Stimulated activated CD4-positive, alpha-beta T cell treated with anti-CD3 and anti-CD28 coated beads, Interleukin-2, amount 100 ng/mL, for 48 hours (primary cell): ENCODE data around the gene RFX1.
"Not testable (repeated sequence)": the region's sequence is repeated elsewhere in the genome, so short reads cannot be mapped to it uniquely, and the experiment has no call there.

Experiments used
- DNase-seq, 2 donors: peaks; one replicate each; pipeline ENCODE4 v3.0.0-alpha.2; 2020

RFX1 gene

GRCh38 chr19:13978351-13979243 lies 27.5 kb downstream of the RFX1 start:
- no peak for DNase-seq

- DNase-seq: no peak
These were observed 28.3 kb downstream of the RFX1 start for GRCh38 chr19:13977803-13978202.

GRCh38 chr19:13976446-13976845 lies 29.7 kb downstream of the RFX1 start:
- DNase-seq: no peak

- DNase-seq: no peak
These were observed 30.2 kb downstream of the RFX1 start for GRCh38 chr19:13975870-13976269.

GRCh38 chr19:13974073-13974472 lies 32.0 kb downstream of the RFX1 start:
- no peak for DNase-seq

GRCh38 chr19:13973479-13973878 lies 32.6 kb downstream of the RFX1 start:
- DNase-seq: not testable (repeated sequence)

- DNase-seq: no peak
These were observed 33.6 kb downstream of the RFX1 start for GRCh38 chr19:13972368-13973155.

- DNase-seq: not testable (repeated sequence)
These were observed 34.3 kb downstream of the RFX1 start for GRCh38 chr19:13971868-13972267.

- DNase-seq: no peak
These were observed 36.2 kb downstream of the RFX1 start for GRCh38 chr19:13969897-13970296.

- DNase-seq: no peak
These were observed 37.1 kb downstream of the RFX1 start for GRCh38 chr19:13968999-13969398.

GRCh38 chr19:13968383-13968935 lies 37.7 kb downstream of the RFX1 start:
- DNase-seq: no peak

- not testable (repeated sequence) for DNase-seq
These were observed 38.9 kb downstream of the RFX1 start for GRCh38 chr19:13967206-13967605.

- DNase-seq: no peak
These were observed 39.4 kb downstream of the RFX1 start for GRCh38 chr19:13966684-13967128.

- DNase-seq: no peak
These were observed 40.0 kb downstream of the RFX1 start for GRCh38 chr19:13965926-13966683.

- no peak for DNase-seq
These were observed 40.7 kb downstream of the RFX1 start for GRCh38 chr19:13965377-13965896.

GRCh38 chr19:13964776-13965175 lies 41.3 kb downstream of the RFX1 start:
- DNase-seq: no peak

- no peak for DNase-seq
These were observed 42.5 kb downstream of the RFX1 start for GRCh38 chr19:13963603-13964105.

- DNase-seq: no peak
These were observed 43.2 kb downstream of the RFX1 start for GRCh38 chr19:13962699-13963602.

GRCh38 chr19:13961826-13962698 lies 44.1 kb downstream of the RFX1 start:
- DNase-seq: no peak
